HG02642 (cell line): ENCODE measurements around the gene CALCB.
"Not testable (repeated sequence)": the region's sequence is repeated elsewhere in the genome, so short reads cannot be mapped to it uniquely, and the experiment has no call there.

Source experiments
- ATAC-seq: cut with Tn5 transposase; IDR thresholded peaks from one replicate; pipeline ENCODE4 v1.9.1; 2021; ENCODE audit warnings: mild to moderate bottlenecking; ENCODE audit not compliant: unreplicated experiment, poor library complexity

The CALCB gene, protein sequence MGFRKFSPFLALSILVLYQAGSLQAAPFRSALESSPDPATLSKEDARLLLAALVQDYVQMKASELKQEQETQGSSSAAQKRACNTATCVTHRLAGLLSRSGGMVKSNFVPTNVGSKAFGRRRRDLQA

DNA sequence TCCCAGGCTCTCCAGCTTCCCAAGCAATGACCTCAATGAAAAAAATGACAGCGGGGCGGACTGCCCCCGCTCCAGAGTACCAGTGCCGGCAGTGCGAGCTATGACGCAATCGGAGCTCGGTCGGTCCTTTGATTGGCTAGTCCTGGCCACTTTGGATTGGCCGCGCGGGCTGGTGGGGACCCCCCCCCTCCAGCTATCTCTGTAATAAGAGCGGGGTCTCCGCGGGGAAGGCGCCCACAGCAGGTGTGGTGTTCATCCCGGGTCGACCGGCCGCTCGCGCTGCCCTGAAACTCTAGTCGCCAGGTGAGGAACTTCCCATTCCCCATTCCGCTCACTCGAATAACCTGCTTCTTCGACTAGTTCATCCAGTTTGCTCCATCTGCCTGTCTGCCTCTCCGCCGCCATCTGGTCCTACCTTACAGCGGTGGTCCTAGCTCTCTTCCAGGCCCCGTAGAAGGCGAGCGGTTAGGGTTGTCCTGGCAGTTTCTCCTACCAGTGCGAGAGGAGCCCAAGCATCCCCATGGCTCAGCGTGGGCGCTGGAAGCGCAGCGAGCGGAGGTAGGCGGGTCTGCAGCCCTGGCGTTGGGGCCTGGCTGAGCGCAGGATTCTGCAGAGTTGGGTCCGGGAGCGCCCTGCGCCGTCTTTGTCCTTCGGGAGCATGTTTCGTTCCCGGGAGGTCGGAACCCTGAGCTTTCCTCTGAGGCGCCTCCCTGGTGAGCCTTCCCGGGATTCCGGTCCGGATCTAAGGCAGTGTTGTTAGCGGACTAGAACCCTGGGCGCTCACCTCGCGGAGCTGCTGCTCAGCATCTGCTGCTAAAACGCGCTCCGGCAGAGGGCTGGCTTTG, at the start of gene CALCB:
Gene CALCB (plus strand): TSS at position 233 of the 845 bp plus-strand sequence. CDS start 1,126 bp downstream, outside the sequence.
- no peak for ATAC-seq

DNA sequence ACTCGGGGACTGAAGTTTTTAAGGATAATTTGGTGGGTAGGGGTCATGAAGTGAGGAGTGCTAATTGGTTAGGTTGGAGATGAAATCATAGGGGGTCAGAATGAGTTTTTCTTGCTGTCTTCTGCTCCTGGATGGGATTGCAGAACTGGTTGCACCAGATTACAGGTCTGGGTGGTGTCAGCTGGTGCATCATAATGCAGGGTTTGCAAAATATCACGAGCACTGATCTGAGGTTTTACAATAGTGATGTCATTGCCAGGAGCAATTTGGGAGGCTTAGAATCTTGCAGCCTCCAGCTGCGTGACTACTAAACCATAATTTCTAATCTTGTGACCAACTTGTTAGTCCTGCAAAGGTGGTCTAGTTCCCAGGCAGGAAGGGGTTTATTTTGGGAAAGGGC, 46.4 kb upstream of the CALCB start:
- no peak for ATAC-seq

DNA sequence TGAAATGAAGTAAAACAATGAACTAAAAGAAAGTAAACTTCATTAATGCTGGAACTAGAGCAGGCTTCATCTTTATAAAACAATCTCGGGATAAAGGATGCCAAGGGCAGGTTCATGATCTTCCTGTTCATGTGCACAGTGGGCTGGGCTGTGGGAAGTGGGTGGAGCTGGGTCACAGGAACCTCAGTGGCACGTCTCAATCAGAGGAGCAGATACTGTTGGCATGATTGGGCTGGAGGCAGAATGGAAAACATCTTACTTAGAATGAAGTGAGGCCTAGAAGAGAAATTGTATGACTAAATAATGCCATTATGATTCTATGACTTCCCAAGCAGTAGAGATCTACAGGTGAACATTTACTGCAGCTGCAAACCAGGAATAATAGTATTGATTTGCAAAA, 45.4 kb upstream of the CALCB start:
- ATAC-seq = no peak

DNA sequence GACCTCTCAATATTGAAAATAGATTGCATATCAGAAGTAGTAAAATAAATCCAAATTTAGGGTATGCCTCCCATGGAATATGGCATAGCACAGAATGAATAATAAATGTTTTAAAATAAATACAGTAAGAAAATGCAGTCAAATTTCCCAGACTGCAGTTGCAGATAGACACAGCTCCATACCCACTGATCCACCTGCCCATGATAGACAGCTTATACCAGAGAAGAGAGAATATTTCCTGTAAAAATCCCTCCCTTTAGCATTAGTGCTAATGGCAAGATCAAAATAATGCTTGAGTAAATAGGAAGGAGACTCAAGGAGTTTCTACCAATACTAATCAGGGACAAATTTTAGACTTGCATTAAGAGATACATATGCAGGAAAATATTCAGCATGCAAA, 45.0 kb upstream of the CALCB start:
- ATAC-seq = no peak

DNA sequence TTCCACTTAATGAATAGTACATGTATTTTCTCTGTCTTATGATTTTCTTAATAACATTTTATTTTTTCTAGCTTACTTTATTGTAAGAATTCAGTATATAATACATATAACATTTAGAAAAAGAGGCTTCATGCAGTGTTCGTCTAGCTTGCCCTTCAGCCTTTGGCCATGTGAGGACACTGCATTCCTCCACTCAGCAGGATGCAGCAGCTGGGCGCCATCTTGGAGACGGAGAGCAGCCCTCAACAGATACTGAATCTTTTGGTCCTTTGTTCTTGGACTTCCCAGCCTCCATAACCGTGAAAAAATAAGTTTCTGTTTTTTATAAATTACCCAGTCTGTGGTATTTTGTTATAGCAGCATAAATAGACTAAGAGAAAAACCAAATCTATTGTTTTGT, 41.4 kb upstream of the CALCB start:
- ATAC-seq = not testable (repeated sequence)

DNA sequence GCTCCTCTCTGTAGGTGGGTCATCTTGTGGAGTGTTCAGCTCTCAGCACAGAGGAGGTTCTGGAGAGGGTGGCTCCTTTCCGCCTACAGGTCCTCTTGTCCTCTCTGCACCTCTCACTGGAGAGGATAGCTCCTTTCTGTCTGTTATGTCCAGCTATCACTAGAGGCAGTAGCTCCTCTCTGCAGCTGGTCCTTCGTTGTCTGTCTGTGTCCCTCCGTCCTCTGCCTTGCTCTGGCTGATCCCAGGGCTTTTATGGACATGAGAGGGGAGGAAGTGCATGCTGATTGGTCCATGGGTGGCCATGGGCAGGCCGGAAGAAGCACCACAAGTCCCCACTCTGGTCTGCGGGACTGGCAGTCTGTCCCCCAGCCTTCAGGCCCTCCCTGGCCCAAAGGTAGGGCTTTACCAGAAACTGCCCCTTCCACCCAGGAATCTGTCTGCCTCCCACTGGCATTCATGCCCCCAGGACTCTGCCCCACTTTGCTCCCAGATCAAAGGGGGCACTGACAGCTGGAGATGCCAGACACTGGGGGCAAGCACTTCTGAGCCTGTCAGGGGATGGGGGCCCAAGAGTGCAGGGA, 38.6 kb upstream of the CALCB start:
- no peak for ATAC-seq

DNA sequence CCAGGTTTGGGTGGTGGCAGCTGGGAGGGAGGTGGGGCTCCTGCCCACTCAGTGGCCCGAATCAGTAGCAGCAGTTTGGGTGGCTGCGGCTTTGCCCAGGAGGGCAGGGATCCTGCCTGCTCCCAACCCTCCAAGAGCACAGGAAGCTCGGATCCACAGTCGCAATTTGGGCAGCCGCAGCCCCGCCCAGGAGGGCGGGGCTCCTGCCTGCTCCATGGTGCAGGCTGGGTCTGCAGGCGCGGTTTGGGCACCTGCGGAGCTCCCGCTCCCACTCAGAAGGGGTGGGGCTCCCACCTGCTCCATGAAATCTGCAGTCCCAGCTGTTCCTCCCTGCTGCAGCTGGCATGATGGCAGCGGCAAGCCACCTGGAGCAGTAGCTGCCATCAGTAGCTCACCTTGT, 38.1 kb upstream of the CALCB start:
- no peak for ATAC-seq

DNA sequence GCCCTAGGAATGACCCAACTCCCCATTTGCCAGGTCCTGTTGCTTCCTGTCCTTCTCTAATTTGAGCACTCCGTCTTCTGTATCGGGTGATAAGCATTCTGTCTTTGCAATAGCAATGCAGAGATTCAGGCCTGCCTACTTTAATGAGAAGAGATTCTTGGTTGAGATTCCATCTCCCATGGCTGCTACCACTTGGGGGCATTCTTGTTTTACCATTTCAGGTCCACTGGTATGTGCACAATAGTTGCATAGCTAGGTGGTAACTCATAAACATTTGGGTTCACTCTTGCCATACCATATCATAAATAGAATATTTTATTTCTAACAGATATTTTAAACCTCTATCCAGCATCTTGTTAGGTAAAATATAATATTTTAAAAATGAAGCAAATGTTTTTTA, 34.4 kb upstream of the CALCB start:
- no peak for ATAC-seq

DNA sequence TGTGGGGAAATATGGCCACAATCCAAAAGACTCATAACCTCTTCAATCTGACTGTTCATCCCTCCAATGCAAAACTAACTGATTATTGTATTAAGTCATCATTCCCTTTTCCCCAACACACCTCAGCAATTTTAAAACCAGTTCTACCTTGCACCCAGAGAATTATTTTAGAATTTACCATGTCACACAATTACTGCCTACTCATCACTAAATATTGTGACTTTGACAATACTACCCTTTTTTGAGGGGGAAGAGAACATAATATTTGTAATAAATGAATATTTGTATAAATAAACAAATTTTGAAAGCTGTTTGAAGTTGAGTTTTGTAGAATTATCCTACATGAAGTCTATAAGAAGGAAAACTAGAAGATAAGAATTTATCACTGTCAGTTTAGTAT, 28.2 kb upstream of the CALCB start:
- no peak for ATAC-seq

DNA sequence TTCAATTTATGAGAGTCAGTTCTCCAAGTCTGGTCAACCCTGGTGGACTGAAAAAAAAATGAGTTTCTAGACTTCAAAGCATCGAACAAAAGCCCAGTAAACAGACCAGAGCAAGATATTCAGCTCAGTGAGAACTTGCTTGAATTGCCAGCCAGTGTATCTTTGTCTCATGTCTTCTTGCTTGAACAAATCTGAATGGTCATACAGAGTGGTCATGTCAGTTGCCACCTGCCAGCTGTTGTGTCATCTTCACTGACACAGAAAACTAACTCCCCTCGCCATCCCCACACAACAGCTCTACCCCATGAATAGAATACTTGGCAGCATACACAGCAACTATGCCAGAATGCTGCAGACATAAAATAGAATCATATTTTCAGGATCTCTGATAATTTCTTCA, 27.5 kb upstream of the CALCB start:
- no peak for ATAC-seq

DNA sequence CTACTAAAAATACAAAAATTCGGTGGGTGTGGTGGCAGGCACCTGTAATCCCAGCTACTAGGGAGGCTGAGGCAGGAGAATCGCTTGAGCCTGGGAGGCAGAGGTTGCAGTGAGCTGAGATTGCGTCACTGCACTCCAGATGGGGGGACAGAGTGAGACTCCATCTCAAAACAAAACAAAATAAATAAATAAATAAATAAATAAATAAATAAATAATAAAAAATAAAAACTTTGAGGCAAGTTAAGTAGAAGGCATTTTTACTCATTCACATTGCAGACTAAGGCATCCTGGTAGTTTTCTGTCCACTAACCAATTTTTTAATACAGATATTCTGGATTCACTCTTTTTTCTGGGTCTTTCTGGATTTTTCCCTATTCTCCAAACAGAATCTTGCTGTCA, 26.7 kb upstream of the CALCB start:
- not testable (repeated sequence) for ATAC-seq

DNA sequence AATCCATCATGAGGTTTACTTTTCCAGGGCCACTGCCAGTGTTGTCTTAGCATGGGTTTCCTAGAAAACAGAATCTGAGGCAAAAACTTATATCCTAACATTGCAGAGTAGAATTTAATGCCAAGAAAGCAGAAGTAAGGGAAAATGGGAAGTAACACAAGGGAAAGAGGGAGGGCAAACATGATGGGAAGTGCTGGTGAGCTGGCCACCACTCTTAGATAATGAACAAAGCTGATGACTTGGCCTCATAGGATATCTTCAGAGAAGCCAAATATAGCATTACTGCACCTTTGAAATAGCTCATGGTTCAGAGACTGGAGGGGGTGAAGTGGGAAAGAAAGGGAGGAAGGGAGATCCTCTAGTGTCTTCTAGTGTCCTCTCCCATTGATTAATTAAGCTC, 24.8 kb upstream of the CALCB start:
- no peak for ATAC-seq

DNA sequence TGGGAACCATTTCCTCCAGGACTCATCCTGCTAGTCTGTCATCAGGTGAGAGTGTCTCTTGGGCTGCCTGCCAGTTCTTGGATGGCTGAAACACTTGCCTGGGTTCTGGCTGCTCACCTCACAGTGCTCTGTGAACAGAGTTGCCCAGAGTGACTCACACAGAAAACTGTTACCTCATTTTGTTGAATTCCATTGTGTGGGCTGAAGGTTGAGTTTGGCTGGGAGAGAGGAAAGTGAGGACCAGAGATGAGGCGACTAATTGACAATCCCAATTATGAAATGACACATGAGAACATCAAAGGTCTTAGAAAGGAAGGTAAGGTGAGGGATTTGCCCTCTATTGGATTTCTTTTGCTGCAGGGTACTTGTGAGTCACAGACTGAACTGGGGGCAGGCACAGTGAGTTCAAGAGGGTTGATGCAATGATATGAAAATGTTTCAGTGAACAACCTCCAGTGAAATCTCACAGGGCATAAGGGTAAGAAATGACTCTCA, 20.2 kb upstream of the CALCB start:
- ATAC-seq = no peak

DNA sequence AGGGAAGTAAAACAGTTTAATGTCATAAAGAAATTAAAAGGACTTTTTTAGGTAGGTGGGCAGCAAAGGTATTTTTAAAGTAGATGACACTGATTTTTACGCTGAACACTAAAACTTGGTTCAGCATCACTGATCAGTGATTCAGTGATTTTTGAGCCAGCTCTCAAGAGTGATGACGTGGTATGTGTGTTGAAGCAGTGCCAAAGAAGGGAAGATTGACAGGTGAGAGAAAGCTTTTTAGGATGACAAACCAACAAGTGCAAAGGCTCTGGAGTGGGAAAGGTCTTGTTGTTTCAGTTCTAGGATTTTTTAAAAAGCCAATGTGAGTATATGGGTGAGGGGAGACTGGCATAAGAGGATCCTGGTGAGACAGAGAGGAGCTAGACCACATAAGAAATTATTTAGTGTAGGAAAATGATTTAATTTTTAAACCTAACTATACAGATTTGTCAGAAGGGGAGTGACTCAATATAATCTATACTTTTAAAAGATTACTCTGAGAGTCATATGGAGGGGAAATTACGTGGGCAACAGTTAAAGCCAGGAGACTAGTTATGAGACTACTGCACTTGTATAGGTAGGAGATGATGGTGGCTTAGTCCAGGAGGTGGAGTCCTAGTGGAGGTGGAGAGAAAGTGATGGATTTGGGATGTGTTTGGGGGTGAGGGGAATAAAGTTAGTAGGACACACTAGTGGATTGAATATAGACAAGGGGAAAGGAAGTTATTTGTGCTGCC, 17.6 kb upstream of the CALCB start:
- no peak for ATAC-seq

DNA sequence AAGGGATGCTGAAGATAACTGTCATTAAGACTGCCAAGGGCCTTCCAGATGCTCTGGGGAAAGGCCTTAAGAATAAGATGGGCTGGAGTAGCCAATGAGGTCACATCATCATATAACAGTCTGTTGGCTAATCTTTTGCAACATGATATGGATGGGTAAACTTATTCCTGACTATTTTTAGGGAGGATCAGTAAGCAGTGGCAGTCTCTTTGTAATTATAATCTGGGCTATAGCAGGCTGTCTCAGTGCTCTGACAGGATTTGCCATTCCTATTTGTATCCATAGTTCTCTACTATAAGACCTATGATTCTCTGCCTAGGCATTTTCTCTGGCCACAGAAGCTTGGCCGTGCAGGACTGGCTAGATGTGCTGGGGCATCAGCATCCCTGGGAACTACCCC, 16.1 kb upstream of the CALCB start:
- ATAC-seq = no peak

DNA sequence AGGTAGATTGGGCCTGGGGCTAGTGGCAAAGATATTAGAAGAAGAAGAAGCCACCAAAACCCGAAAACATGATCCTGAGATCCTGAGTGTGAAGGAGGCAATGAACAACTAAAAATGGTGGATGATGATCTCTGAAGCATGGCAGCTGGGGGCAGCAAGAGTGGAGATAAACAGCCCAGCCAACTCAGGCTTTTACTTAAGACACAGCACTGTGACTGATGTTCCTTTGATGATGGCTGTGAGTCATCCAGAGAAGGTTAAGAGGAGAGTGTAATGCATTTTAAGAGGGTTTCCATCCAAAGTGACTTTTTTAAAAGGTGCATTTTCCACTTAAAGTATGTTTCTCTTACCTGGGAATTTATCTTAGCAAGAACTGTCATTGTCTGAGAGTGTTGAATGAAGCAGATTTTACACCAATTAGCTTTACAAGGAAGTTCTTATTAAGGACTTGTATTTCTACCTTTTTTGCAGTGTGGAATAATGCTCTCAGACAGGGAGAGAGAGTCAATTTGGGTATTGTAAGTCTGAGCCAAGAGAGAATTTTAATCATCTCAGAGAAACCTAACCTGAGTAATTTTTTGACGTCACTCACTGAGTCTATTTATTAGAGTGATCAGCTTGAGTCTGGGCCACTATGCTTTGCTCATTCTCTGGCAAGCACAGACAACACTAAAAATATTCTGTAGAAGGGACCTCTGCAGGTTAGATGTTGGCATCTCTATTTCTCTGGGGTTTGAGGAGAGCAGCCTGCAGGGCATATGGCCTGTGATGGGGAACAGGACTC, 14.1 kb upstream of the CALCB start:
- no peak for ATAC-seq

DNA sequence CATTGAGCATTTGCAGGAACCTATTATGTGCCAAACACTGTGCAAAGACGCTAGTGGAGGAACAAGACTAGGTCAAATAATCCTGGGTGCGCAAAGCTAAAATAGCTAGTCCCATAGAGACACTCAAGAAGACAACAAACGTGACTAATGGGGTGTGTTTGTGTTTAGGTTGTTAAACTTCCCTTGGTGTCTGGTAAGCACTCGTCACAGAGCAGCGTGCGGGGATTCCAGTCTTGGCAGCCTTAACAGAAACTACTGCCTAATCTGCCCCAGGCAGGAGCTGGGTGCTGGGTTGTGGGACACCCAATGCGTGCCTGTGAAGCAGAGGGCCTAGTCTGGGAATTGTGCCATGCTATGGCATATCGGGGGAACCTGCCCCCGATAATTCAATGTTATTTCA, 10.8 kb upstream of the CALCB start:
- ATAC-seq = no peak

DNA sequence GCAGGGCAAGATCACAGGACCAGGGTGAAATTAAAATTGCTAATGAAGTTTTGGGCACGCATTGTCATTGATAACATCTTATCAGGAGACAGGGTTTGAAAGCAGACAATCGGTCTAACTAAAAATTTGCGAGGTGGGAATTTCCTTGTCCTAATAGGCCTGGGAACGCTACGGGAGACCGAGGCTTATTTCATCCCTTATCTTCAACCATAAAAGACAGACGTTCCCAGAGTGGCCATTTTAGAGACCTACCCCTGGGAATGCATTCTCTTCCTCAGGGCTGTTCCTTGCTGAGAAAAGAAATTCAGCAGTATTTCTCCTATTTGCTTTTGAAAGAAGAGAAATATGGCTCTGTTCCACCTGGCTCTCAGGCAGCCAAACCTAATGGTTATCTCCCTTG, 3.6 kb upstream of the CALCB start:
- ATAC-seq = not testable (repeated sequence)

DNA sequence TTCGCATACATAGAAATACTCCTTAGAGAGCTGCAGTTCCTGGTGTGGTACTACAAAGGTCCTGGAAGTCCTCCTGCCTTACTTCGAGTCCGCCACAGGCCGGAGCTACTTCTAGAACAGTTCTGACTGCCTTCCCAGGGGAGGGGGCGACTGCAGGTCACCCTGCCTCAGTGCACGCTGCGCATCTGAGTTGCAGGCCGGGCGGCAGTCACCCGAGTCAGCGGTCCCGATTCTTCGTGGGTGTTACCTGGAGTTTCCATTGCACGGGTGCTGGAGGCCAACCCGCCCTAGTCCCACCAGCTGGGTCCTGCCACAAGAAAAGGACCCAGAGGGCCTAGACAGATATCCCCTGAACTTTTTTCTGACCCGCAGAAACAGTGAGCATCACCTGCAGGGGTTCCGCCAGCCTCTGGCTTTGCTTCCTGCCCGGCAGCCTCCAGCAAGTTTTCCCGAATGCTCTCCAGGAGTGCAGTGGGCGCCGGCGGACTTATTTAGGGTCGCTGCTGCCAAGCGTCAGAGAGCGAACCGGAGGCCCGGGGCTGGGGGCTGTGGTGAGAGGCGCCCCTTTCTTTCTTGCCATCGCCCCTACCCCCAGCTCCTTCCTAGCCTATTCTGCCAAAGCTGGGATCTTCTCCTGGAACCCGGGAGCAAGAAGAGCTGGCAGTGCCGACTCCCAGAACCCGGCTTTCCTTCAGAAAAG, 1.7 kb upstream of the CALCB start:
- ATAC-seq = no peak
